Gastrocnemius medialis (tissue), 4 donors: ENCODE measurements around the gene TP53INP2.

ENCODE experiments used
- CTCF ChIP-seq, 5 experiments: fragments of 450-650 bp in 3 of 5; fragments of 200-600 bp in 2 of 5; sonication (generic) in 2 of 5; IDR thresholded peaks in 4 of 5; conservative IDR thresholded peaks in 1 of 5; 1 replicate in 4 of 5; 2 replicates in 1 of 5; pipeline ENCODE4 v1.5.1; 2016 to 2019; ENCODE audit warnings: antibody characterized with exemption in 5 of 5, mild to moderate bottlenecking in 3 of 5, moderate library complexity in 3 of 5
- POLR2A ChIP-seq, 2 donors: fragments of 450-650 bp; IDR thresholded peaks; one replicate each; pipeline ENCODE4 v1.6.1; 2017; ENCODE audit warnings: antibody characterized with exemption in 2 of 2, mild to moderate bottlenecking in 2 of 2, moderate library complexity in 2 of 2

GRCh38 chr20:34720266-34720665 lies 16.1 kb downstream of the TP53INP2 start:
- TF ChIP-seq CTCF (IDR thresholded peaks at IDR 0.05 in 4 of 5, conservative IDR thresholded peaks at IDR 0.05 in 1 of 5) (no peak), POLR2A (IDR thresholded peaks at IDR 0.05) (no peak)
